ENCODE measurements around the gene CAB39L.

Gene CAB39L

GRCh38 chr13:49292742-49293486 lies 150.9 kb downstream of the CAB39L start:
- TF ChIP-seq CTCF (IDR thresholded peaks at IDR 0.05; ENCODE audit: low read depth, low read length), result no peak
- Histone ChIP-seq H3K4me1 (peaks cover 6% of the 10 kb centered on the region; the same call in 1 of the 2 replicates), H3K36me3 (no peaks in the 10 kb centered on the region), H3K27me3 (no peaks in the 10 kb centered on the region), H3K4me3 (ENCODE audit: low read depth, low read length) (no peak overlapping the region), H3K9me3 (no peaks in the 10 kb centered on the region)
- peak; percentile 77 for DNase-seq

GRCh38 chr13:49288458-49288857 lies 155.4 kb downstream of the CAB39L start:
- Histone ChIP-seq H3K27me3 (no peaks in the 10 kb centered on the region), H3K4me1 (peaks cover 6% of the 10 kb centered on the region; the same call in 1 of the 2 replicates), H3K36me3 (no peaks in the 10 kb centered on the region), H3K9me3 (no peaks in the 10 kb centered on the region), H3K4me3 (ENCODE audit: low read depth, low read length) (no peak overlapping the region)
- TF ChIP-seq CTCF (IDR thresholded peaks at IDR 0.05; ENCODE audit: low read depth, low read length), result no peak
- DNase-seq, result no peak

- no peaks in the 10 kb centered on the region for H3K27me3 ChIP-seq
- no peak for TF ChIP-seq CTCF (IDR thresholded peaks at IDR 0.05; ENCODE audit: low read depth, low read length)
- peaks cover 2% of the 10 kb centered on the region; the same call in 1 of the 2 replicates for H3K4me1 ChIP-seq
- DNase-seq, result no peak
- no peaks in the 10 kb centered on the region for H3K36me3 ChIP-seq
- no peak overlapping the region for H3K4me3 ChIP-seq (ENCODE audit: low read depth, low read length)
- no peaks in the 10 kb centered on the region for H3K9me3 ChIP-seq
Measured at GRCh38 chr13:49287995-49288394, 155.9 kb downstream of the CAB39L start.

- no peaks in the 10 kb centered on the region for H3K36me3 ChIP-seq
- no peak for TF ChIP-seq CTCF (IDR thresholded peaks at IDR 0.05; ENCODE audit: low read depth, low read length)
- DNase-seq, result no peak
Measured at GRCh38 chr13:49279885-49280284, 164.0 kb downstream of the CAB39L start.

GRCh38 chr13:49279112-49279511 lies 164.8 kb downstream of the CAB39L start:
- H3K36me3 ChIP-seq, result no peaks in the 10 kb centered on the region
- DNase-seq, result no peak
- TF ChIP-seq CTCF (IDR thresholded peaks at IDR 0.05; ENCODE audit: low read depth, low read length), result no peak
- no peak overlapping the region for H3K4me3 ChIP-seq (ENCODE audit: low read depth, low read length)
- no peaks in the 10 kb centered on the region for H3K9me3 ChIP-seq
- no peaks in the 10 kb centered on the region for H3K27me3 ChIP-seq
- no peaks in the 10 kb centered on the region for H3K4me1 ChIP-seq

More at GRCh38 chr13:49279885-49280284, 164.0 kb downstream of the CAB39L start:
- no peaks in the 10 kb centered on the region for H3K4me1 ChIP-seq
- H3K27me3 ChIP-seq, result no peaks in the 10 kb centered on the region
- no peak overlapping the region for H3K4me3 ChIP-seq (ENCODE audit: low read depth, low read length)
- no peaks in the 10 kb centered on the region for H3K9me3 ChIP-seq

GRCh38 chr13:49278211-49278610 lies 165.7 kb downstream of the CAB39L start:
- Histone ChIP-seq H3K9me3 (no peaks in the 10 kb centered on the region), H3K4me3 (ENCODE audit: low read depth, low read length) (no peak overlapping the region), H3K27me3 (no peaks in the 10 kb centered on the region), H3K4me1 (no peaks in the 10 kb centered on the region), H3K36me3 (no peaks in the 10 kb centered on the region)
- no peak for DNase-seq
- TF ChIP-seq CTCF (IDR thresholded peaks at IDR 0.05; ENCODE audit: low read depth, low read length), result no peak

Data from BE2C (cell line).